ENCODE results near the gene OR51A4.
"Not testable (repeated sequence)": the region's sequence is repeated elsewhere in the genome, so short reads cannot be mapped to it uniquely, and the experiment has no call there.

The OR51A4 gene

GRCh38 chr11:4947505-4947904, at the start of gene OR51A4:
TSS of gene OR51A4 (minus strand) at chr11:4947605. CDS start at chr11:4947100, 505 bp downstream.
- no peak for DNase-seq (ENCODE audit: low read depth)

- DNase-seq (ENCODE audit: low read depth), result no peak
Measured at GRCh38 chr11:4994551-4994950, 47.1 kb upstream of the OR51A4 start, which contains the start of gene OR51L1. TSS of gene OR51L1 (plus strand) at chr11:4994851. CDS start at chr11:4998983, 4,132 bp downstream.

GRCh38 chr11:4991060-4991459, 43.7 kb upstream of the OR51A4 start:
- DNase-seq (ENCODE audit: low read depth), result no peak

GRCh38 chr11:4983841-4984240, 36.4 kb upstream of the OR51A4 start:
- DNase-seq (ENCODE audit: low read depth), result no peak

- no peak for DNase-seq (ENCODE audit: low read depth)
Measured at GRCh38 chr11:4982678-4983077, 35.3 kb upstream of the OR51A4 start.

- DNase-seq (ENCODE audit: low read depth), result no peak
Measured at GRCh38 chr11:4979036-4979435, 31.6 kb upstream of the OR51A4 start.

- no peak for DNase-seq (ENCODE audit: low read depth)
Measured at GRCh38 chr11:4975436-4975835, 28.0 kb upstream of the OR51A4 start.

GRCh38 chr11:4962816-4963215, 15.4 kb upstream of the OR51A4 start:
- no peak for DNase-seq (ENCODE audit: low read depth)

GRCh38 chr11:4960877-4961276, 13.5 kb upstream of the OR51A4 start:
- DNase-seq (ENCODE audit: low read depth), result no peak

GRCh38 chr11:4957396-4957795, 10.0 kb upstream of the OR51A4 start:
- no peak for DNase-seq (ENCODE audit: low read depth)

GRCh38 chr11:4955613-4956012, 8.2 kb upstream of the OR51A4 start, which contains the start of gene OR51A2:
TSS of gene OR51A2 (minus strand) at chr11:4955713. CDS start at chr11:4955713, 0 bp downstream.
- not testable (repeated sequence) for DNase-seq (ENCODE audit: low read depth)

GRCh38 chr11:4936745-4937144, 10.7 kb downstream of the OR51A4 start:
- DNase-seq (ENCODE audit: low read depth), result no peak

GRCh38 chr11:4932751-4933150, 14.7 kb downstream of the OR51A4 start:
- no peak for DNase-seq (ENCODE audit: low read depth)

GRCh38 chr11:4926608-4927007, 20.8 kb downstream of the OR51A4 start:
- no peak for DNase-seq (ENCODE audit: low read depth)

GRCh38 chr11:4924239-4924638, 23.2 kb downstream of the OR51A4 start, which contains the start of gene OR51G1:
TSS of gene OR51G1 (minus strand) at chr11:4924339. CDS start at chr11:4924339, 0 bp downstream.
- DNase-seq (ENCODE audit: low read depth), result no peak

GRCh38 chr11:4922304-4922703, 25.1 kb downstream of the OR51A4 start:
- no peak for DNase-seq (ENCODE audit: low read depth)

GRCh38 chr11:4921796-4922195, 25.6 kb downstream of the OR51A4 start:
- DNase-seq (ENCODE audit: low read depth), result no peak

- no peak for DNase-seq (ENCODE audit: low read depth)
Measured at GRCh38 chr11:4919250-4919649, 28.2 kb downstream of the OR51A4 start, which contains the start of gene OR51G2. TSS of gene OR51G2 (minus strand) at chr11:4919350. CDS start at chr11:4915663, 3,687 bp downstream.

GRCh38 chr11:4916581-4916980, 30.8 kb downstream of the OR51A4 start:
- DNase-seq (ENCODE audit: low read depth), result no peak

GRCh38 chr11:4903484-4903883, 43.9 kb downstream of the OR51A4 start, which contains the start of gene OR51A7:
TSS of gene OR51A7 (plus strand) at chr11:4903783. CDS start at chr11:4907370, 3,587 bp downstream.
- no peak for DNase-seq (ENCODE audit: low read depth)

Measured in CMK (cell line).